HG02763 (cell line): ENCODE data around the gene BCAS4.
"Not testable (repeated sequence)": the region's sequence is repeated elsewhere in the genome, so short reads cannot be mapped to it uniquely, and the experiment has no call there.

Source experiments
- ATAC-seq: cut with Tn5 transposase; IDR thresholded peaks from one replicate; pipeline ENCODE4 v1.9.1; 2021; ENCODE audit warnings: mild to moderate bottlenecking, moderate library complexity; ENCODE audit not compliant: unreplicated experiment

Gene BCAS4

DNA sequence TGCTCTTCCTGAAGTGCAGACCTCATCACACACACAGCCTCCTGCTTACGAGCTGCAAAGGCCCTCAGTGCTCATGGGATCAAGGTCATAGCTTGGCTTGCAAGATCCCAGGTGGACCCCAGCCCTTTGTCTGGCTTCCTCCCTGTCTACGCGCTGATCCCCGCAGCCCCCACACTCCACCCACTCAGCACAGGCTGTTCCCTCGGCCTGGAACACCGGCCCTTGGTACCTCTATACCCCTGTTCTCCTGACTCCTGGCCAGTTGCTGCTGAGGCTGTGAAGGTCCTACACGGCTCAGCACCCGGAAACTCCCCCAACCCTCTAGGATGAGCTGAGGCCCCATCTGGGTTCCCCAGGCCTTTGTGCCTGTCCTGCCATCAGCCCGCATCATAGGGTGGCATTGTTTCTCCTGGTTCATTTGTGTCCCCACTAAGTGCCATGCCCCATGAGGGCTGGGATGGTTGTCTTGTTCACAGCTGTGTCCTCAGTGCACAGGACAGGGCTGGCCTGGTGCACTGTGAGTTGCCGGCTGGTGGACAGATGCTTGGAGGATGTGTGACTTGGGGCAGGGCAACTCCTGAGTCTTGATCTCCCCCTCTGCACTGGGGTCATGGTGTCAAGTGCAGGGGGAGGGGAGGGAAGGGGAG is 79.4 kb downstream of the BCAS4 start:
- no peak for ATAC-seq

DNA sequence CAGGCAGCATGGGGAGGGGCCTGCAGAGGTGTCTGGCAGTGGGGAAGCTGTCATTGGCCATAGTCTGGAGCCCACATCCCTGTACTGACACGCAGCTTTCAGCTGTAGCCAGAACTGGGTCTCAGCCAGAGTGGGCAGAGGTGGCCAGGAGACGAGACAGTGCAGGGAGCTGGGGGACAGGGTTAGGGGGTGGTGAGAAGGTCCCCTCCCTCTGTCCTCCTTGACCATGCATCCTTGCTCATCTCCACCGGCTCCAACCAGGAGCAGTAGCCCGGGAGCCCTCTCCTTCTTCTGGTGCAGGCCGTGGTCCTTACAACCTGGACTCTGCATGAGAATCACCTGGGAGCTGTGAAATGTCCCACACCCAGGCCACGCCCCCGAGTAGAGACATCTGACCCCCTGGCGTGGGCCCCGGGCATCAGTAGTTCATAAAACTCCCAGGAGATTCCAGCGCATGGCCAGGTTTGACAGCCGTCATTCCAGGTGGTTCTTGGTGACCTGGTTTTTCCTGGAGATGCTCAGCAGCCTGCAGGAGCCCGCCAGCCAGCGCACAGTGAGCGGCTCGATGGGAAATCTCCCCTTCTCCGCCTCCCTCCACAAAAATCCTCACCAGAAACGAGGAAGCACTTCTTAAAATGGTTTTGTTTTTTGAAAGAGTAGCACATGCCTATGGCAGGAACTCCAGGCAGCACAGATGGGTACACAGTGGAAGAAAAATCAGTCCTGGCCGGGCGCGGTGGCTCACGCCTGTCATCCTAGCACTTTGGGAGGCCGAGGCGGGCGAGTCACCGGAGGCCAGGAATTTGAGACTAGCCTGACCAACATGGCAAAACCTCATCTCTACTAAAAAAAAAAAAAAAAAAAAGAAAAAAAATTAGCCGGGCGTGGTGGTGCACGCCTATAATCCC is 80.2 kb downstream of the BCAS4 start:
- no peak for ATAC-seq

DNA sequence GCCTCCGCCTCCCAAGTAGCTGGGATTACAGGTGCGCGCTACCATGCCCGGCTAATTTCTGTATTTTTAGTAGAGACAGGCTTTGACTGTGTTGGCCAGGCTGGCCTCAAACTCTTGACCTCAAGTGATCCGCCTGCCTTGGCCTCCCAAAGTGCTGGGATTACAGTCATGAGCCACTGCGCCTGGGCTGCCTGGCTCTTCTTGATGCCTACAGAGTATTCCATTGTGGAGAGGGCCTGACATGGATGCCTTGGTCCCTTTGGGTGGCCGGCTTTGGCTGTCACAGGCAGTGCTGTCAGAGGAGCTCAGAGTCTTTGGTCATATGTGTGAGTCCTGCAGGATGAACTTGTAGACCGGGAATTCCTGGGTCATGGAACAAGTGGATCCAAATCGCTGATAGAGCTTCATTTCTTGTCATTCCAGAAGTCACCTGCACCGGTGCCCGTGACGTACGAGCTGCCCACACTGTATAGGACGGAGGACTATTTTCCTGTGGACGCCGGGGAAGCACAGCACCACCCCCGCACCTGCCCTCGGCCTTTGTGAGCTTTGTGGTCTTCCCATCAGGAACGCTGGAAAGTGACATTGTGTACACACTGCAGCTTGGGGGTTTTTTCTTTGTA is 81.3 kb downstream of the BCAS4 start:
- ATAC-seq, result no peak

DNA sequence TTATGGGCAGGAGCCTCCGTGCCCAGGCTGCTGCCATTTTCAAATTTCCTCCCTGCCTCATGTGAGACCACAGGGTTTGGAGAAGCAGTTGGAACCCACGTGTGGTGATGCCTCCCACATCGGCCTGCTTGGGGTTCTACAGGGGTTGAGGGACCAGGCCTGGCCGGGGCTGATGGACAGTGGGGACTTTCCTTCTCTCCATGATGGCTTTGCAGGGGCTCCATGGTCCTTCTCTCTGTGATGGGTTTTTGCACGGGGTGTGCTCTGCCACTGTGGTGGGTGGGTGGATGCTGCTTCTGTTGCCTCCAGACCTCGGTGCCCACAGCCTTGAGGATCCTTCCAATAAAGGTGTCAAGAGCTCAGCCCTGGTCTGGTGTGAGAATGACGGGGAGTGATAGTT is 82.0 kb downstream of the BCAS4 start:
- no peak for ATAC-seq

DNA sequence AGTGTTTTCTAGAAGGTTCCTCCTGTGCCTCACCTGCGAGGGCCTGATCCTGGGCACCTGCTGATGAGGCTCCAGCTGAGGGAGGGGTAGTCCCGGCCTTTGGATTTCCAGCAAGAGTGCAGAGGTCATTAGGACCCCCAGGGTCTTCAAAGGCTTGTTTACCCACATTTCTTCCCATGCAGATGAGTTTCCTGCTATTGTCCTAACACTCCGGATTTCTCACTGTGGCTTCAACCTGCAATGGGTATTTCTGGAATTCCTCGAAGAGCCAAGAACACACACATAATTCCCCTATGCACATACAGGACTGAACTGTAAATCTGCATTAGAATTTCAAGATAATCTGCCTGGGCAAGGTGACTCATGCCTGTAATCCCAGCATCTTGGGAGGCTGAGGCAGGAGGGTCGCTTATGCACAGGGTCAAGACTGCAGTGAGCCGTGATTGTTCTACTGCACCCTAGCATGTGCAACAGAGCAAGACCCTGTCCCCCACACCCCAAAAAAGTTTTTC is 82.4 kb downstream of the BCAS4 start:
- no peak for ATAC-seq

DNA sequence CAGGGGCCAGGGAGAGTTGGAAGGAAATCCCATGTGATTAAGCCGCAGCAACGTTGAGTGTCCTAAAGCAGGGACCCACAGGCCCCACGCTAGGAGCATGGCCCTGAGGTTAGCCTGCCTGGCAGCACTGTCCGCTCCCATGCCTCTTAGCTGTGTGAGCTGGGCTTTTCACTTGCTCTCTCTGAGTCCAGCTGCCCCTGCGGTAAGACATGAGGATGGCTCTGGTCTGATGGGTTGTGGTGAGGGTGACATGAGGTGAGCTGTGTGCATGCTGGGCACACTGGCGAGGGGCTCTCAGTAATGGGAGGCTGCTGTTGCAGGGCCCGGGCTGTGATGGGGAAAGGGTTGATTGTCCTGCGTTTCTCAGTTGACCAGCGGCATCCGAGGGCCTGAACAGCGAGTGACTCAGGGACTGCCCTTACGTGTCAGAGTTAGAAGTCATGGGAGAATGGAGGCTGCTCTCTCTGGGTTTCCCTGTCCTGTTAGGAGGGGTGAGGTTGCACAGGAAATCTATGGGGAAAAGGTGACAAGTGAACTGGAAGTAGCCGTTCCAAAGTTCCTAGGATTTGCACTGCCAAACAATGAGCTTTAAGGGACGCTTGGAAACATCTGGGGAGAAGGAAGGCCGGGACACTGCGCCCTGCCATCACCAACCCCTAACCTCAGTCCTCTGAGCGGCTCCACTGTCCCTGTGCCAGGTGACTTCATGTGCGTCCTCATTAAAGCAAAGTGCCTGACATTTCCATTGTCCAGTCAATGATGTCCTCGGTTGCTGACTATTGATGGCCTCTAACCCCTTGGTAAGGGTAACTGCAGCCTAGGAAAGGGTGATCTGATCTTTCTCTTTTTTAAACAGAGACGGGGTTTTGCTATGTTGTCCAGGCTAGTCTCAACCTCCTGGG is 85.0 kb downstream of the BCAS4 start:
- ATAC-seq, result no peak

DNA sequence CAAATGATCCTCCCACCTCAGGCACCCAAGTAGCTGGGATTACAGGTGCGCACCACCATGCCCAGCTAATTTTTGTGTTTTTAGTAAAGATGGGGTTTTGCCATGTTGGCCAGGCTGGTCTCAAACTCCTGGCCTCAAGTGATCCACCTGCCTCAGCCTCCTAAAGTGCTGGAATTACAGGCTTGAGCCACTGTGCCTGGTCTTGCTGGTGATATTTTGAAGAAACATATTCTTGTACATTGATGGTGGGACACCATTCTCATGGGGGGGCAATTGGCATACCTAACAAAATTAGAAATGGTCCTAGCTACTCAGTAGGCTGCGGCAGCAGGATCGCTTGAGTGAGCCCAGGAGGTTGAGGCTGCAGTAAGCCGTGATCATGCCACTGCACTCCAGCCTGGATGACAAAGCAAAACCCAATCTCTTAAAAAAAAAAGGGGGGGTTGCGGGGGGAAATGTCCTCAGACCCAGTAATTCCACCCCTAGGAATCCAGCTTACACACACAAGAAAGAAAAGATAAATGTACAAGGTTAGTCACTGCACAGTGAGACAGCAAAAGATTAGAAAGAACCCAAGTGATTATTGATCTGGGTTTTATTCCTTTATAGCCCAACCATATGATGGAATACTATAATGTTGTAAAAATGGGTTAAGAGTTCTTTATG is 87.0 kb downstream of the BCAS4 start:
- ATAC-seq, result not testable (repeated sequence)

DNA sequence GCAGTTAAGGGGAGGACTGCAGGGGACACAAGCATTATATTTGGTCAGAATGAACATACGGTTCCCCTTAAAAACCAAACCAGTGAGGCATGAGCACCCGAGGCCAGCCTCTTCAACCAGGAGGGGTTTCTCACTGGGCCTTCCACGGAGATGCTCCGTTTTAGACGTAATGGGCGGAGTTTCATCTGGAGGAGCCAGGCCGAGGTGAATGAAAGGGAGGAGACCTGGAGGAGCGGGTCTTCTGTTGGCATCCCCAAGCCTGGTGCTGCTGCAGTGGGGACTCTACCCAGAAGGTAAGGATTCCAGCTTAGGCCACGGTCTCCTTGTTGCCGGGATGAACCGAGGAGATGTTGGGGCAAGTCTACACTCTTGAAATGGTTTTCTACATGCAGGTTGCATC is 89.0 kb downstream of the BCAS4 start:
- no peak for ATAC-seq

DNA sequence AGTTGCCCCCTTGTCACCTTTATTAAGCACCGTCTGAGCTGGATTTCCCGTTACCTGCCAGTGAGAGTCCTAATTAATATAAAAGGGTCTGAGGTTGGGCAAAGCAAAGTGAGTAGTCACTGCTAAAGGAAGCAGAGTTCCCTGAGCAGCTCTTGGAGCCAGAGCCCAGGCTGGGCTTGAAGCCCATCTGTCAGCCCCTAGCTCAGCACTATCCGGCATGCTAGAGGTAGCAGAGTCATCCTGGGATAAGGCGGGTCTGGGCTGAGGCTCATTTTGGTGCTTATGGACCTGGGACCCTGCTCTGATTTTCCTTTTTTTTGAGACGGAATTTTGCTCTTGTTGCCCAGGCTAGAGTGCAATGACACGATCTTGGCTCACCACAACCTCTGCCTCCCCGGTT is 90.2 kb downstream of the BCAS4 start:
- no peak for ATAC-seq

DNA sequence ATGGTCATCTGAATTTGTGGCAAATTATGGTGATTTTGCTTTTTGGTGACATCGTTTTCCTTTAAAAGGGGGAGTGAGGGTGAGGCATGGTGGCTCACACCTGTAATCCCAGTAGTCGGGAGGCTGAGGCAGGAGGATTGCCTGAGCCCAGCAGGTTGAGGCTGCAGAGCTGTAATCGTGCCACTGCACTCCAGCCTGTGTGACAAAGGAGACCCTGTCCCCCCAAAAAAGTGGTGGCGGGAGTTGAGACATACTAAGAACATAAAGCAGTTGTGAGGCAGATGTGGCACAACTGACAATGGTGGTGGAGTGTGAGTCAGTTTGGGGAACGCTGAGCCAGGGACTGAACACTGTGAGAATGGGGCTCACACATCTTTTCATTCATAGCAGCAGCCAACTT is 90.9 kb downstream of the BCAS4 start:
- no peak for ATAC-seq

DNA sequence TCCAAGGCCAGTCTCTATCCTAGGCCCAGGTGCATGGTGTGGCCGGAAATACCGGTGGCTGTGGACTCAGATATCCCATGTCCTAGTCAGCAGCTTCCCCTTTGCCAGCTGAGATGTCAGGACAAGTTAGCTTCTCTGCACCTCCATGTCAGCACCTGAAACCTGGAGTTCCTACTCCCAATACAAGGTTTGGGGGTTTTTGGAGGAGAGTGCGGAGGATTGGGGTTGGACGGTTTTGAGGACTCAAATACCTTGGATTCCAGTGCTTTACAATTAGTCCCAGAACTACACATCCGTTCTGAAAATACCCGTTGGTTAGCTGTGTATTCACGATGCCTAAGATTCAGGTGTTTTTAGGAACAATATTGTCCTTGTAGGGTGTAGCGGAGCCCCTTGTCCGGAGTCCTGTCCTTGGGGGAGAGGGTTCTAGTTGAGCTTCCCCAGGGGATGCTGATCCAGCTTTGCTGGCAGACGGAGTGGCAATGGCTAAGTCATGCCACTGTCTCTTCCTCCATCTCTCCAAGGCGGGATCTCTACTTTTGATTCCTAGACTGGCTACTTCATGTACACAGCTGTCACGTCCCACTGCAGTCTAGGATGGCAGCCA is 91.4 kb downstream of the BCAS4 start:
- no peak for ATAC-seq

DNA sequence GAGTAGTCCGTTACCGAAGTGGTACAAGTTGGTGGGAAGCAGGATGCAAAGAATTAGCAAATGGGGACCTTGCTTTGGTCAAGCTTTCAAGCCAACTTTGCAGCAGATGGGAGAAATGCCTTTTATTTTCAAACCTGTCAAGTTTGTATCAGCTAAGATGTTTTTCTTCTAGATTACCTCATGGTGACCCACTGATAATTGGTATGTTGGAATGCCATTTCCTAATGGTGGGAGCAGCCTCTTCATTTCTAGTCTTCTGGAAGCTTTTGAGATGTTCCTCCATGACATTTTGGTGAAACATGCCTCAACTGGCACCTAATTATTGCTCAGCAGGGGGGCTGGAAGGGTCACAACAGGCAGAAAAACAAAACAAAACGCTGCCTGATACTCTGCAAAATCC is 92.7 kb downstream of the BCAS4 start:
- ATAC-seq, result no peak

DNA sequence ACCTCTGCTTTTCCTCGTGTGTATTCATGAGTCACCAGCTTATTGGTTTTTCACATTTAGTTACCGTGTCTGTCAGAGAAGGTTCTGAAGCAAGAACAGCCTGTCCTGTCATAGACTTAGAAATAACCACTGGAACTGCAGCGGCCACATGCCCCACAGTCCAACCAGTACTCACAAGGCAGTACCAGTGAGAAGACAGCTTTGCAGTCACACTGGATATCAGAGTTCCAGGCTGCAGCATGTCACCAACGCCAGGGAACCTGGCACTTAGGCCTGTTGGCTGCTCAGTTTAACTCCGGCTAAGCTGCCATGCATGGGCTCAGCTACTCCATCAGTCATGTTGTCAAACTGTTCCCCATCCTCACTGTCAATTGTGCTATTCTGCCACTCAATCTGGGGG is 96.3 kb downstream of the BCAS4 start:
- ATAC-seq, result no peak

DNA sequence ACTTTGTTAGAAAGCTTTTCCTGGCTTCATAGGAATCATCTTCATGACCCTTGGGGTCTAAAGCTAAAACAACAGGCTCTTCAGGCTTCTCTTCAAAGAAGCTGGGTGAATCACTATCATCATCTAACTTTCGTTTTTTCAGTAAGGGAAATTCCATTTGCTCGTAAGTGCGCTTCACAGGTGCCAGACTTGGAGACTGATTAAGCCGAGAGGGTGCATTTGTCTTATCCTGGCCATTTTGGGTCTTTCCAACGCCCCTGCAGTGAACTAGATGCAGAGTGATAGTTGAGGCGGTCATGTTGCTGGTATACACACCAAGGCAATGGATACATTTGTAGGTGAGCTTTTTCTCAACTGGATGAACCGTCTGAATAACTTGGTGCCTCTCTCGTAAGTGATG is 97.5 kb downstream of the BCAS4 start:
- ATAC-seq, result no peak

DNA sequence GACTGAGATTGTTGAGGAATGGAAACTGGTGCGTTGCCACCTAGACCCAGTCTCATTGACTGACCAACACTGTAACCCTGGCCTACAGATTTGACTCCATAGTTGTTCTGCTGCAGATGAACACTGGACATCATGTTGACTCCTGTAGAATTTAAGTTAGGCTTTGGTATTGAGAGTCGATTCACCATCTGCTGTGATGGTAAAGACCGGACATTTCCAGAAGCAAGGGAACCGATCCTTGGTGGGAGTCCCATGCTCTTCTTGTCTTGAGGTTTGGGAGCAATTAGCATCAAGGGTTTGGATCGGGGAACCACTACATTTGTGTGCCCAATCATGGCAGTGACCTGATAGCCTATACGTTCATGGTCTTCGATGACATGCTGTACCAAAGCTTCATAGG is 98.8 kb downstream of the BCAS4 start:
- ATAC-seq, result no peak

DNA sequence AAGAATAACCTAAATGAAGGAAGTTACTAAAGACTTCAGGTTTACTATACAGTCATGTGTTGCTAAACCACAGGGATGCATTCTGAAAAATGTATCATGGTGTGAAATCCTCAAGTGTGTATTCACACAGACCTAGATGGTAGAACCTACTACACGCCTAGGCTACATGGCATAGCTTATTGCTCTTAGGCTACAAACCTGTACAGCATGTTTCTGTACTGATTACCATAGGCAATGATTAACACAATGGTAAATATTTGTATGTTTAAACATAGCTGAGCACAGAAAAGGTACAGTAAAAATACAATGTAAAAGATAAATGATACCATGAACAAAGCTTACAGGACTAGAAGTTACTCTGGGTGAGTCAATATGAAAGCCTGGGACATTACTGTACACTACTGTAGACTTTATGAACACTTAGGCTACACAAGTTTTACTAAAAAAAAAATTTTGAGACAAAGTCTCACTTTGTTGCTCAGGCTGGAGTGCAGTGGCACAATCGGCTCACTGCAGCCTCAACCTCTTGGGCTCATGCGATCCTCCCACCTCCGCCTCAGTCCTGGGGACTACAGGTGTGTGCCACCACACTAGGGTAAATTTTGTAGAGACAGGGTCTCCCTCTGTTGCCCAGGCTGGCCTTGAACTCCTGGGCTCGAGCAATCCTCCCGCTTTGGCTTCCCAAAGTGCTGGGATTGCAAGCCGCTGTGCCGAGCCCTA is 100.4 kb downstream of the BCAS4 start:
- ATAC-seq, result no peak

DNA sequence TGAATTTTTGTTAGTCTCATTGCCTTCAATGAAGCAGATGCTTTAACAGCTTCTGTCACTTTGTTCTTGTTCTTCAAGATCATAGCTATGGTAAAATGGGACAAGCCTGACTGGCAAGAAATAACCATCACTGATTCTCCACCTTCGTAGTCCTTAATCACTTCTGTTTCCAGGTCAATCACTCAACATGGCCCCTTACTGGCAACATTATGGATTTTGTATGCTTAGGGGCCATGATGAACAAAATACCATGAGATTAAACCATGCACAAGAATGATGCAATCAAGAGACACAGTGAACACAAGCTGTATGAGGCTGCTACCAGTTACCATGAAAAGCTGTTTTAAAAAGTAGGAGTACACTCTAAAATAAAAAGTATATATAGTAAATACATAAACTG is 103.6 kb downstream of the BCAS4 start:
- ATAC-seq, result no peak

DNA sequence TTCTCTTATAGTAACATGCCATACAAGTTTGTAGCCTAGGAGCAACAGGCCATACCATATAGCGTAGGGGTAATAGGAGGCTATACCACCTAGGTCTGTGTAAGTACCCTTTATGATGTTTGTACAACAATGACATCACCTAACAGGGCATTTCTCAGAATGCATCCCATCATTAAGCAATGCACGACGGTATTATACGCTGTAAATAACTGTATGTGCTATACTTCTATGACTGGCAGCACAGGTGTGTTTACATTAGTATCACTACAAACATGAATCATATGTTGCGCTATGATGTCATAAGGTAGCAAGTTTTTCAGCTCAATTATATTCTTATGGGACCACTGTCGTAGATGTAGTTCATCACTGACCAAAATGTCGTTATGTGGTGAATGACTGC is 105.4 kb downstream of the BCAS4 start:
- no peak for ATAC-seq

DNA sequence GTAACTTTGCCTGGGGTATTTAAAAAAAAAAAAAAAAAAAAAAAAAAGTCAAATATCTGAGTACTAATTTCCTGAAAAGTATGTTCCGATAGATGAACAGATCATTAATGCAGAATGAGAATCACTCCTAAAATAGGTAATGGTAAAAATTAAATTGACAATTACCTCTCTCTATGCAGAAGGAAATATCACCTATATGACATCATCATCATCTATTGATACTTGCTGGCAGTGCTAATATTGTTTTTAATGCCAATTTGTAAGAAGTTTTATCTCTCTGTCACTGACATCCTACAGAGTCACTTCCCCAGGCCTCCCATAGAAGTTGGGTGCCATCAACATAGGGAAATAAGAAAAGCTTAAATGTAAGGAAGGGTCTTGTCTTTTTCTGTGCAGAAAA is 106.4 kb downstream of the BCAS4 start:
- ATAC-seq, result no peak
